NCI-H774 (cell line): ENCODE data around the gene GAPDHS.

Source experiments
- DNase-seq: peaks from one replicate; lab custom pipeline; 2025; lab: John Stamatoyannopoulos, UW

The GAPDHS gene

DNA sequence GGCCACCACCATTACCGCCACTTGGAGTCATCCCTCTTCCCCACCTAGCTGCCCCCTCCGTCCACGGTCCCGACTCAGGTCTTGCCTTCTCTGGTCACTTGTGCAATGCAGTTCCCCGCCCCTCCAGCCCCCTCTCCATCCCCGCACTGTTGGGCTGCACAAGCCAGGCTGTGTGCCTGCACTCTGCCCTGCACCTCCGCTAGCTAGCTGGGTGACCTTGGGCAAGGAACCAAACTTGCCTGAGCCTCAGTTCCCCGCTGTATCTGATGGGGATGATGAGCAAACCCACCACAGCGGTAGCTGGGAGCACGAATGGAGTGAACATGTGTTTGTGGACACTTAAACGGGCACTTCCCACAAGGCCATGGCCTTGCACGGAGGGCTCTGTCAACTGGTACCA, 6.6 kb downstream of the GAPDHS start:
- no peak for DNase-seq

DNA sequence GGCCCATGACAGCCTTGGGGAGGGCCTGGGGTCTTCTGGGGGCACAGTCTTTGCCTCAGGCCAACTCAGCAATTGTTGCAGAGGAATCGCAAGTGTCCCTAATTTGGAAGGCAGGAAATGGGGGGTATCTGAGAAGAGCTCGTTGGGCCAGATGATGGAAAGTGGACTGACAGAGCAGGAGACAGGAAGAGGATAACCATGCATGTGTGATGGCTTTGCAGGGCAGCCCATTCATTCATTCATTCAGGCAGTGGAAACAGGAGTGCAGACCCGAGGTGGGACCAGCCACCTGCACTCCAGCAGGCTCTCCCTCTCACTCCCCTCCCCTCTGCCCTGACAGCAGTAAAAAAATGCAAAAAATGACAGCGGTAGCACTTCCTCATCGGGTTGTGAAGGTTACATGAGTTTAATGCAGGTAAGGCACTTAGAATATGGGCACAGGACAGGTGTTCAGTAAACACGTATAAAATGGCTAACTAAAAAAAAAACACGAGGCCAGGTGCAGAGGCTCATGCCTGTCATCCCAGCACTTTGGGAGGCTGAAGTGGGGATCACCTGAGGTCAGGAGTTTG, 7.2 kb downstream of the GAPDHS start:
- no peak for DNase-seq

DNA sequence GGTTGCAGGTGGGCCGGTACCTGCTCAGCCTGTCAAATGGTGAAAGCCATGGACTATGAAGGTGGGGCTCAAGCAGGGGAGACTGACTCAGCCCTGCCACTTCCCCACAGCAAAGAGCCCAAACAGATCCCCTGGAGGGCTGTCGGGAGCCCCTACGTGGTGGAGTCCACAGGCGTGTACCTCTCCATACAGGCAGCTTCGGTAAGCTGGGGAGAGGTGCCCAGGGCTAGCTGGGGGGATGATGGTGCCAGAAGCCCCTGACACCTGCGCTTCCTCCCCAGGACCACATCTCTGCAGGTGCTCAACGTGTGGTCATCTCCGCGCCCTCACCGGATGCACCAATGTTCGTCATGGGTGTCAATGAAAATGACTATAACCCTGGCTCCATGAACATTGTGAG, 9.0 kb downstream of the GAPDHS start:
- no peak for DNase-seq

DNA sequence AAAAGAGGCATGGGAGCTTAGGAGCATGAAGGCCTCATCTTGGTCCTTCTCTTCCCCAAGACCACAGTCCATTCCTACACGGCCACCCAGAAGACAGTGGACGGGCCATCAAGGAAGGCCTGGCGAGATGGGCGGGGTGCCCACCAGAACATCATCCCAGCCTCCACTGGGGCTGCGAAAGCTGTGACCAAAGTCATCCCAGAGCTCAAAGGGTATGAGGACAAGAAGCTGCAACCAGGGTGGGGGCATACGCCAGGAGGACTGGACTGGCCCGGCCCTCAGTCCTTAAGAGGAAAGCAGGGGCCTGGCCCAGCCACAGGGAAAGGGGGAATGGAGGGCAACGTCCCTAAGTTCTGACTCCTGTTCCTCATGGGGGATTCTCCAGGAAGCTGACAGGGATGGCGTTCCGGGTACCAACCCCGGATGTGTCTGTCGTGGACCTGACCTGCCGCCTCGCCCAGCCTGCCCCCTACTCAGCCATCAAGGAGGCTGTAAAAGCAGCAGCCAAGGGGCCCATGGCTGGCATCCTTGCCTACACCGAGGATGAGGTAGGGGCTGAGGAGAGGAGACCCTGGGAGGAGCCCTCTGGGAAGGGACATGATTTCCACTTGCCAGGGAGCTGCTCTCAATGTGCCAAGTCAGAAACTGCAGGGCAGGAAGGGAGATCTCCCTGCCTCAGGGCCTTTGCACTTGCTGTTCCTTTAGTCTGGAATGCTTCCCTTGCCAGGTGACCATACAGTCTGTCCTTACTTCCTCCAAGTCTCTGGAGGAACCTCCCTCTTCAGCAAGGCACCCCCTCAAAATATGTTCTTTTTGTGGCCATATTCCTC, 10.2 kb downstream of the GAPDHS start:
- DNase-seq: no peak

DNA sequence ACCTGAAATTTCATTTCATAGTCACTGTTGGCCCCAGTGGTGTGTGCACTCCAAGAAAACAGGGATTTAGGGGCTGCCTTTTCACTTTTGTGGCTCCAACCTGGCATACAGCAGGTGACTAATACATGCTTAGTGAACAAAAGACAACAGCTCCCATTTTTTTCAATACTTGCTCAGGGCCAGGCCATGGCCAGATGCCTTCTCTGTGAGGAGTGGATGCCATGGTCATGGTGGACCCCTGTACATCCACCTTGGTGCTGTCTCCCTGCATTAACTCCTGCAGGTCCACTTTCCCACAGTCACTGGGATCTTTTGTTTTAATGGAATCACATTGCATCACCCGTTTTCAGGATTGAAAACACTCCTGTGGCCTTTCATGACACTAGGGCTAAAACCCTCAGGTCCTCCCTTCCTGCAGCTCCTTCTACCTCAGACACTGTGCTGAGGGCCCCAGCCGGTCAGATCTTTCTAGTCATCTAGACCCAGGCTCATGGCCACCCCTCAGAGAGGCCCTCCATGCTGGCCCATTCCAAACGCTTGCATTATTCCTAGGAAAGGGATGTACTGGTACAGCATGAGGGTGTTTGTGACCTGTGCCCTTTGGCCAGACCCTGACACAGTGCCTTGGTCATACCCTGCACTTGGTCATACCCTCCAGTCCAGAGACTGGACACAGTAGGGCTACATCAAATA, 11.0 kb downstream of the GAPDHS start:
- DNase-seq: no peak

DNA sequence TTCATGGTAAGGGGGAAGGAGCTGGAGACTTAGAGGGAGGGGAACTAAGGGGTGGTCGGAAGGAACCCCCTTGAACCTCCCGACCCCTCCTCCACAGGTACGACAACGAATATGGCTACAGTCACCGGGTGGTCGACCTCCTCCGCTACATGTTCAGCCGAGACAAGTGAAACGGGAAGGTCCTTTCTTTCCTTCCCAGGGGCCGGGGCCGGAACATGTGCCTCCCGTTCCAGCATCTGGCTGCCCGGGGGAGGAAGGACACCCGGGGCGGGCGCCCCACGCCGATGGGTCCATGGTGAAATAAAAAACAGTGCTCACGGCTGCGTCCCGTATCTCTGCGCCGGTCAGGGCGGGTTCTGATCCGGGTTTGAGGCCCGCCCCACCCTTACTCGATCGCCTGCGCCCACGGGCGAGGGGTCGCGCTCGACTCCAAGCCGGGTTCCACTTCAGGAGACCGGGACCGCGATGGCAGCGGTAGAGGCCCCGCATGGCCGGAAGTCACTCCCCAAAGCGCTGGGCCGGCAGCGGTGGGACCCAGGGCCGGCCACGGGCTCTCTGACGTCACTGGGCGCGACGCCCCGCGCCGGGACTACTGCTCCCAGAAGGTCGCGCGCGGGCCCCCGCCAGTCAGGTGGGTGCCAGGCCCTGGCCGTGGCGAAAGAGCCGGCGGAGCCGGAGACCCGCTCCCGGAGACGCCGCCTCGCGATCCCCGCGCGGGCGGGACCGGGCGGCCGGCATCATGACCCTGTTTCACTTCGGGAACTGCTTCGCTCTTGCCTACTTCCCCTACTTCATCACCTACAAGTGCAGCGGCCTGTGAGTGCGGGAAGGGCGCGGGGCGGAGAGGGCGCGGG, 12.0 kb downstream of the GAPDHS start, which contains the start of gene TMEM147:
TMEM147 (plus strand) TSS at position 626 of the 854 bp plus-strand sequence; CDS start at position 740, 114 bp downstream.
- DNase-seq: peak; percentile 76

DNA sequence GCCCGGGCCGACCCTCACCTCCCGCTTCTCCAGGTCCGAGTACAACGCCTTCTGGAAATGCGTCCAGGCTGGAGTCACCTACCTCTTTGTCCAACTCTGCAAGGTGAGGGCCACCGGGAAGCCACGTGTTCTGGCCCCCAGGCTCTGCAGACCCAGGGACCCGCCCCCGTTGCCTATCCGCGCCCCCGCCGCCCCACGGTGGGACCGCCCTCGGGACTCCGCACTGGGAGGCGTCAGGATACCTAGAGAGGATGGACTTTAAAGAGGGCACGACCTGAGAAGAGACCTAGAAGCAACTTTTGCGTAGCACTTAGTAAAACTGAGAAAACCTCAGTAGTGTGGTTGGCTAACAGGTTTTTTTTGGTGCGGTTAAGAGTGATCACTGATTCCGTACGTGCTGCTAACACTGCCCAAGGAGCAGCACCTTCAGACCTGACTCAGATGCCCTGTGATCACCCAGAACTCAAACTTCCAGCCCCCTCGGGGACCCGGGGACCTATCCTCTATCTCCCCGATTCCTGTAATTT, 12.7 kb downstream of the GAPDHS start:
- DNase-seq: no peak

DNA sequence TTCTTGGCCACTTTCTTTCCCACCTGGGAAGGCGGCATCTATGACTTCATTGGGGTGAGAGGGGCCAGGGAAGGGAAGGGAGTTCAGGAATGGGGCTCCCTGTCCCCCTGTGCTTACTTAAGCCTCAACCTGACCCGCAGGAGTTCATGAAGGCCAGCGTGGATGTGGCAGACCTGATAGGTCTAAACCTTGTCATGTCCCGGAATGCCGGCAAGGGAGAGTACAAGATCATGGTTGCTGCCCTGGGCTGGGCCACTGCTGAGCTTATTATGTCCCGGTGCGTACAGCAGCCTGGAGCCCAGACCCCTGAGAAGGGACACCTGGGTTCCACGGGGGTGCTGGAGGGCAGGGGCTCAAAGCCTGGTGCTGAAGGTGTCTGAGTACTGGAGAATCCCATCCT, 13.3 kb downstream of the GAPDHS start:
- DNase-seq: no peak

DNA sequence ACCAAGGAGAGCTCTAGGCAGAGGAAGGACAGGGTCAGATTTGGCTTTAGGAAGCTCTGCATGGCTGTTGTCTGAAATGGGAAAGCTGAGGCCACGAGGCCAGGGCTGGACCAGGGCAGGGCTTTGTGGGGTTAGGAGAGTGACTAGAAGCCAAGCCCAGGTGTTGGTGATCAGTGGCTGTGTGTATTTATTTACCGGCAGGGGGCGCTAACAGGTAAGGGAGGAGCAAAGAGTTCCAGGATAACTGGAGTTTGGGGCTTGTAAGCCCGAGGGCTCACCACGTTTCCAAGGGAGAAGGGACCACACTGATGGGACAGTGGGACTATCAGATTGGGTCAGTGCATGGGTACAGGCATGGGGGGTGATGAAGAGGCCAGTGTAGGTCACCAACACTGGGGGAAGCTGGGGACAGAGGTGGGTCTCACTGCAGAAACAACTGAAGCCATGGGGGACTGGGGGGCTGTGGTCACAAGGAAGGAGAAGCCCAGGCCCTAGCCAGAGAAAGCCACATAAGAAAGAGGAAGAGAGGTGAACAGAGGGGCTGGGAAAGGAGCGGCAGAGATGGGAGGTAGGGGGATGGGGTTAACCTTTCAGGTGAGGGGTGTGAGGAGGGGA, 16.0 kb downstream of the GAPDHS start:
- peak; percentile 44 for DNase-seq

DNA sequence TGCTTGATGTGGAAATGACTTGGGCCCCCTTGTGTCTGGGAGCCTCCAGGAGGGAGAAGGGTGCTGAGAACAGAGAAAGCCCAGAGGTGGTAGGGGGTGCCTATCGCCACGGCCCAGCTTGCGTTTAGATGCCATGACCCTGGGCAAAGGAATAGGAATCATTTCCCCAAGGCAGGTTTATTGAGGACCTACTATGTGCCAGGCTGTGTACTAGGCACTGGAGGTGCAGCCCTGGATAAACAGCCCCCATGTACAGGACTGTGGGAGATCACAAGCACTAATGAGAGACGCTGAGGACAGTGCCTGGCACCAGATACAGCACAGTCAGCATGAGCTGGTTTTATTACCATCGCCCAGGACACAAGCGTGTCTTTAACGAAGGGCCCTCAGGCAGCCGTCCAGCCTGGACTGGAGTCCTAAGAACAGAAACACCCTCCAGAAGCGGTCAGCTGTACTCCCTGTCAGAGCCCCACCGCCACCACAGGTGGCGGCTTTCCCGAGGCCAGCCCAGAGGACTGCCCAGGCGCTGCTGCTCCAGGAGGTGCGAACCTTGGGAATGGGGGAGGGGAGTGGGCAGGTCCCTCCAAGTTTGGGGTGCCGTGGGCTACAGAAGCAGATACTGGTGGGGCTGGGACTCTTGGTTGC, 16.7 kb downstream of the GAPDHS start:
- DNase-seq: no peak

DNA sequence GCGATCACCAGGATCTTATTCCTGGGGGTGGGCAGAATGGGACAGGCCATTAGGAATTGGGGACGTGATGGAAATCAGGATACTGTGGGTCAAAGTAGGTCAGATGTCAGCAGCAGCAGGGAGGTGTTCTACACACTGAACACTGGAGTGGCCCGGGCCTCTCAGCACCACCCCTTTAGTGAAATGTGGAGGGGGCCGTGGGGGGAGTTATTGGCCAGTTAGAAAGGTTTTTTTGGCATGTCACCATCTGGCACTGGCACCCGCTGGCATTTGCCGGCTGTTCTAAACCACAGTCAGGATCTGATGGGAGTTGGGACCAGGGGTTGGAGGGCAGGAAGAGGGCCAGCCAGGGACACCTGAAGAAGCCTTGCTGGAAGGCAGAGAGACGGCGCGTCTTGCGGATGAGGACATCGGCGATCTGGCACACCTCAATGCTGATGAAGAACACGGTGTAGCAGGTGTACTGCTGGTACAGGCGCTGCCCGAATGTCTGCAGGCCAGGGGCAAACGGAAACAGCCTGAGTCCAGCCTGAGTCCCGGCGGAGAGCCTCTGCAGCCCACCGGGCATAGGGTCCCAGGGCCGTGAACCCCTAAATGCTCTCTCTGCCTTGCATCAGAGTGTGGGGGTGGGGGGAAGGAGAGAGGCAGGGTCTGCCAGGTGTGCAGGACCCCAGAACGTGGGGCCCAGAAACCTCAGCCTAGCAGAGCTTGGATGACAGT, 18.0 kb downstream of the GAPDHS start:
- no peak for DNase-seq

DNA sequence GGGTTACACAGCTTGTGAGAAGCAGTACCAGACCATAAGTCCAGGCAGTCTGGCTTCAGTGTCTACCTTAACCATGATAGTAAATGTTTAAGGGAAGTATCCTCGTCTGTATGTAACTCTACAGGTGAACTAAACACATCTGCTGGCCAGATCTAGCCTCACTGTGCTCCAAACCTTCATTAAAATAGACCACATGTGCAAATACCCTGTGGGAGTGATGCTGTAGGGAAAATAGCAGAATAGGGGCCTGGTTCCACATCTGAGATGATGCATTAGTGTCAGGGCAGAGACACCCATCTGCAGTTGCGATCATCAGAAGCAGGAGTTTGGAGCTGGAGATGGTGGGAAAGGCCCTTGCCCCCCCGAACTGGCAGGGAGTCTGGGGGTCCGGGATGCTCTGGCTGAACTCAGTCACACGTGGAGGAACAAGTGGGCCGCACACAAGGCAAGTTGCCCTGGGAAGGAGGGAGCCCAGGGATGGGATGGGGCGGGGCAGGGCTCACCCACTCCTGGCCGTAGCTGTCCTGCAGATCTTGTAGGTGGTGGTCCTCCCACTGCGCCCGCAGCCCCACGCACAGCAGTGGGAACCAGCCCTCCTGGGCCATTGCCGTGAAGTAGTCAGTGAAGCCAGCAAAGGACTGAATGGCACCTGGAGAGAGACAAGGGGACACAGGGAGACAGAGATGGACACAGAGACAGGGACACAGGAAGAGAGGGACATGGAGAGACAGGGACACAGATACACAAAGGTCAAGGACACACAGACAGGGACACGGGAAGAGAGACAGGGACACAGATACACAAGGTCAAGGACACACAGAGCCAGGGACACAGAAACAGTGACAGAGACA, 19.5 kb downstream of the GAPDHS start:
- no peak for DNase-seq

DNA sequence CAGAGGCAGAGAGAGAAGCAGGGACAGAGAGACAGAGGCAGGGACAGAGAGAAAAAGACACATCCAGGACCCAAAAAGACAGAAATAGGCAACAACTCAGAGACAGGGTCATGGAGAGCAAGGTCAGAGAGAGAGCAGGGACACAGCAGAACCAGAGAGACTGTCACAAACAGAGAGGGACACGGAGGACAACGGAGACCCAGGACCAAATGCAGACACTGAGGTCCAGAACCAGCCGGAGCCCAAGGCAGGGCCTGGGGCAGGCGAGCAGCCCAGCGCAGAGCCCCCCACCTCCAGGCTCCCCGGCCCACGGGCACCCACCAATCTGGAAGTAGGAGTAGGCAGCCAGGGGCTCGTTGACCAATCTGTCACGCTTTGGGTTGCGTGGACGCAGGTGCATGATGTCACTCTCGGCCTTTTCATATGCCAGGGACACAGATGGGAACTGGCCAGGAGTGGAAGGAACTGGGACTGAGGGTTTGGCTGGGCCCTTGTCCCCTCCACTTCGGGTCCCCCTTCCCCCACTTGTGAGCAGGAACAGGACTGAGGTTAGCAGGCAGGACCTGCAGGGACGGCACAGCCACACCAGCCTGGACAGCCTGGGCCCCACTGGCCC, 20.2 kb downstream of the GAPDHS start:
- no peak for DNase-seq

DNA sequence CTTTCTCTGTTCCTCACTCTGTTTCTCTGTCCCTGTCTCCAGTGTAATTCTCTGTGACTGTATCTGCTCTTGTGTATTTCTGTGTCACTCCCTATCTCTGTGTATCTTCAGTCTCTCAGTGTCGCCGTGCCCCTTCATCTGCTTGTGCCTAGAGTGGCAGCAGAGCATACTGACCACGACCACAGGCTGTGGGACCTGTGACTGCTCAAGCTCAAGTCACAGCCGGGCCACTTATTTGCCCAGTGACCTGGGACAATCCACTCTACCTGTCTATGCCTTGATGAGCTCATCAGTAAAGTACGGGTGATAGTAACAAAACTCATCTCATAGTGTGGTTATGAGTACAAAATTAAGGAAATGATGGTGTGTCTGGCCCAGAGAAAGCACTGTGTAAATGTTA, 20.8 kb downstream of the GAPDHS start:
- DNase-seq: no peak

DNA sequence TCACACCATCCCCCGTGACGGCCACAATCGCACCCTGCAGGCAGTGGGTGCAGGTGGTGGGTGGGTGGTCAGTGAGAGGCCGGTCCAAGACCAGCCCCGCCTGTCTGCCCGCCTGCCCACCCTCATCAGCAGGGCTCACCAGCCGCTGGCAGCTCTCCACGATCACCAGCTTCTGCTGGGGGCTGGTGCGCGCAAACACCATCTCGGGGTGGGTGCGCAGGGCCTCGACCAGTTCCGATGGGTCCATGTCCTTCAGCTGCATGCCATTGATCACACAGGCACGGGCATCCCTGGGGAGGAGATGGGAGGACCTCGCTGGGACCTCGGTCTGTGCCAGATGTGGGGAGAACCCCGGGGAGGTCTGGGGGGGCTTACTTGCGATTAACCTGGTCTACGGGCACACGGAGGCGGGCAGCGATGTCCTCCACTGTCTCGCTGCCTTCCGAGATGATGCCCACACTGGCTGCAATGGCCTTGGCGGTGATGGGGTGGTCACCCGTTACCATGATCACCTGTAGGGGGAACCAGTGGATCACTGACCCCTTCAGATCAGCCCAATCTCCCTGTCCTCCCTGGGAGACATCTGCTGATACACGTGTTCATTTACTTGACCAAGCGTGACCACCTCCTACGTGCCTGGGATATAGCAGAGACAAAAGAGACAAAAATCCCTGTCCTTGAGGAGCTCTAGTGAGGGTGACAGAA, 22.2 kb downstream of the GAPDHS start:
- DNase-seq: peak; percentile 3

DNA sequence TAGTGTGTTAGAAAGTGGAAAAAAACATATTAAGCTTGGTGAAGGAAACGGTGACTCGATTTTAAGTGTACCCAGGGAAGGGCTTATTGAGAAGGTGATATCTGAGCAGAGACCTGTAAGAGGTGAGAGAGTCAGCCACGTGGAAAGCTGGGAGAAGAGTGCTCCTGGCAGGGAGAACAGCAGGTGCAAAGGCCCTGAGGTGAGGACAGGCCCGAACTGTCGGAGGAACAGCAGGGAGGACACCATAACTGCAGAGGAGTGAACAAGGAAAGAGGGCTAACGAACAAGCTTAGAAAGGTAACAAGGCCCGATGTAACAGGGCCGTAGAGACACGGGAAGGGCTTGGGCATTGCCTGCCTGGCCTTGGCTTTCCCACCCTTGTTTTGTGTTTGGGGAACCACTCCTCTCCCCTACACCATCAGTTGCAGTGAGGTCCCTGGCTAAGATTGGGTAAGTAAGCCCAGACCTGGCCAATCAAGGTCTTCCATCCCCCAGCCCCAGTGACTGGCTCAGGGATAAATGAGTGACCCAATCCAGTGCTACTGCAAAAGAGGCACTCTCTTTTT, 22.9 kb downstream of the GAPDHS start:
- DNase-seq: no peak

DNA sequence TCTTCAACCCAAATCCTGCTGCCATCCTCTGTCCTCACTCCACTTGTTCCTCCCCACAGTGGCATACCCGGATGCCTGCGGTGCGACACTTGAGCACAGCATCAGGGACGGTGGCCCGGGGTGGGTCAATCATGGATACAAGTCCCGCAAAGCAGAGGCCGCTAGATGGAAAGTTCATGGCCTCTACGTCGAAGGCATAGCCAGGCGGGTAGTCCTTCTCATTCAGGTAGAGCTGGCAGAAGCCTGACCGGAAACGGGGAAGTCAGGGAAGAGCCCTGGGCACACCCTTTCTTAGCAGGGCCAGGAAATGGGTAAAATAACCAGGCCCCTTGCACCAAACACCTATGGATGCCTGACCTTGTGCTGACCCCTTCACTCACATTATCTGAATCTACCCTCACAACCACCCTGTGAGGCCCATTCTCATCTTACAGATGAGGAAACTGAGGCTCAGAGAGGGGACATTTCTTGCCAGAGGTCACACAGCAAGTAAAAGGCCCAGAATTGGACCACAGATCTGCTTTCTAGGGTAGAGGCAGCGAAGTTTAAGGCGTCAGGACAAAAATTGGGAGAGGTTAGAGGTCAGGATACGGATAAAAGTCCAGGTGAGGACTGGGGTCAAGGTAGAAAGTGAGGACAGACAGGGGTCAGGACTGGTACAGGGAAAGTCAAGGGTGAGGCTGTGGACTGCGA, 23.7 kb downstream of the GAPDHS start:
- DNase-seq: no peak
